OCI-LY3 (cell line): ENCODE data around the gene COA6.
"Not testable (repeated sequence)": the region's sequence is repeated elsewhere in the genome, so short reads cannot be mapped to it uniquely, and the experiment has no call there.

Experiments used
- H2AFZ ChIP-seq: fragments of 200-600, 300-600 bp; shearing (Covaris generic); 2 replicates; pipeline ENCODE4 v1.6.0; 2014; ENCODE audit warnings: antibody characterized with exemption, low read depth, low read length
- H3K27ac ChIP-seq: fragments of 200-600, 300-600 bp; sonication (generic); 2 replicates; pipeline ENCODE4 v1.5.1; 2014; ENCODE audit warnings: mild to moderate bottlenecking, low read length, moderate library complexity, mixed read lengths
- H3K27me3 ChIP-seq: fragments of 200-600, 300-600 bp; sonication (generic); 2 replicates; pipeline ENCODE4 v1.6.1; 2014; ENCODE audit warnings: low read depth, low read length, mixed read lengths
- H3K36me3 ChIP-seq: fragments of 200-600, 300-600 bp; sonication (generic); replicated peaks from 2 replicates; pipeline ENCODE3; 2014; ENCODE audit warnings: low read depth, low read length, mixed read lengths
- H3K4me1 ChIP-seq: fragments of 300-600, 200-600 bp; sonication (generic); 2 replicates; pipeline ENCODE4 v1.6.1; 2014; ENCODE audit warnings: low read length, mixed read lengths
- H3K4me2 ChIP-seq: fragments of 200-600, 300-600 bp; sonication (generic); 2 replicates; pipeline ENCODE4 v1.6.1; 2014; ENCODE audit warnings: low read length, mixed read lengths
- H3K4me3 ChIP-seq: fragments of 300-600, 200-600 bp; sonication (generic); 2 replicates; pipeline ENCODE4 v1.5.1; 2014; ENCODE audit warnings: antibody characterized with exemption, mild to moderate bottlenecking, low read length, moderate library complexity
- H3K79me2 ChIP-seq: fragments of 300-600, 200-600 bp; shearing (Covaris generic); 2 replicates; pipeline ENCODE4 v1.6.1; 2014; ENCODE audit warnings: mild to moderate bottlenecking, low read length, mixed read lengths
- H3K9ac ChIP-seq: fragments of 300-600, 200-600 bp; shearing (Covaris generic); 2 replicates; pipeline ENCODE4 v1.6.0; 2014; ENCODE audit warnings: mild to moderate bottlenecking, low read length, moderate library complexity
- H3K9me3 ChIP-seq: fragments of 200-600, 300-600 bp; shearing (Covaris generic); 2 replicates; pipeline ENCODE4 v1.6.1; 2014; ENCODE audit warnings: low read length, mixed read lengths; ENCODE audit not compliant: insufficient read depth
- H4K20me1 ChIP-seq: fragments of 200-600, 300-600 bp; sonication (generic); 2 replicates; pipeline ENCODE4 v1.6.1; 2016; ENCODE audit warnings: low read length, mixed read lengths; ENCODE audit not compliant: insufficient read depth
- EZH2phosphoT487 ChIP-seq: fragments of 200-600 bp; shearing (Covaris generic); IDR thresholded peaks from 2 replicates; pipeline ENCODE4 v1.6.1; 2018; ENCODE audit warnings: antibody characterized with exemption, mixed run types, low read depth
- TF ChIP-seq, protein P1 (sequence below): fragments of 200-600, 300-600 bp; sonication (generic); IDR thresholded peaks from 2 replicates; pipeline ENCODE4 v1.5.1; 2014; ENCODE audit warnings: antibody characterized with exemption, low read length, low read depth

The COA6 gene

DNA sequence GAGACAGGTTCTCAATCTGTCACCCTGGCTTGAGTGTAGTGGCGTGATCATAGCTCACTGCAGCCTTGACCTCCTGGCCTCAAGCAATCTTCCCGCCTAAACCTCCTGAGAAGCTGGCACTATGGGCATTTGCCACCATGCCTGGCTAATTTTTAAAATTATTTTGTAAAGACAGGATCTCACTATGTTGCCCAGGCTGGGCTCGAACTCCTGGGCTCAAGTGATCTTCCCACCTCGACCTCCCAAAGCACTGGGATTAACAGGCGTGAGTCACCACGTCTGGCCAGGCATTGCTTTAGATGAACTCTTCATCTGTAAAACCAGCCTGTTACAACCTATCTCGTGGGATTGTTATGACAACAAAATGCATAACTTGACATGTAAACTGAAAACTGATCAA lies 2.4 kb downstream of the COA6 start:
- TF ChIP-seq, protein P1, sequence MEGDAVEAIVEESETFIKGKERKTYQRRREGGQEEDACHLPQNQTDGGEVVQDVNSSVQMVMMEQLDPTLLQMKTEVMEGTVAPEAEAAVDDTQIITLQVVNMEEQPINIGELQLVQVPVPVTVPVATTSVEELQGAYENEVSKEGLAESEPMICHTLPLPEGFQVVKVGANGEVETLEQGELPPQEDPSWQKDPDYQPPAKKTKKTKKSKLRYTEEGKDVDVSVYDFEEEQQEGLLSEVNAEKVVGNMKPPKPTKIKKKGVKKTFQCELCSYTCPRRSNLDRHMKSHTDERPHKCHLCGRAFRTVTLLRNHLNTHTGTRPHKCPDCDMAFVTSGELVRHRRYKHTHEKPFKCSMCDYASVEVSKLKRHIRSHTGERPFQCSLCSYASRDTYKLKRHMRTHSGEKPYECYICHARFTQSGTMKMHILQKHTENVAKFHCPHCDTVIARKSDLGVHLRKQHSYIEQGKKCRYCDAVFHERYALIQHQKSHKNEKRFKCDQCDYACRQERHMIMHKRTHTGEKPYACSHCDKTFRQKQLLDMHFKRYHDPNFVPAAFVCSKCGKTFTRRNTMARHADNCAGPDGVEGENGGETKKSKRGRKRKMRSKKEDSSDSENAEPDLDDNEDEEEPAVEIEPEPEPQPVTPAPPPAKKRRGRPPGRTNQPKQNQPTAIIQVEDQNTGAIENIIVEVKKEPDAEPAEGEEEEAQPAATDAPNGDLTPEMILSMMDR = no peak
- TF ChIP-seq EZH2phosphoT487 = no peak
- Histone ChIP-seq H3K4me1 (peaks cover 11% of the 10 kb centered on the region), H3K27ac (no peak overlapping the region), H2AFZ (no peak overlapping the region), H3K79me2 (peaks cover 41% of the 10 kb centered on the region), H3K4me3 (no peak overlapping the region), H3K27me3 (no peaks in the 10 kb centered on the region), H3K9me3 (no peaks in the 10 kb centered on the region), H4K20me1 (no peaks in the 10 kb centered on the region), H3K4me2 (no peak overlapping the region), H3K36me3 (peaks cover 37% of the 10 kb centered on the region), H3K9ac (no peak overlapping the region)

DNA sequence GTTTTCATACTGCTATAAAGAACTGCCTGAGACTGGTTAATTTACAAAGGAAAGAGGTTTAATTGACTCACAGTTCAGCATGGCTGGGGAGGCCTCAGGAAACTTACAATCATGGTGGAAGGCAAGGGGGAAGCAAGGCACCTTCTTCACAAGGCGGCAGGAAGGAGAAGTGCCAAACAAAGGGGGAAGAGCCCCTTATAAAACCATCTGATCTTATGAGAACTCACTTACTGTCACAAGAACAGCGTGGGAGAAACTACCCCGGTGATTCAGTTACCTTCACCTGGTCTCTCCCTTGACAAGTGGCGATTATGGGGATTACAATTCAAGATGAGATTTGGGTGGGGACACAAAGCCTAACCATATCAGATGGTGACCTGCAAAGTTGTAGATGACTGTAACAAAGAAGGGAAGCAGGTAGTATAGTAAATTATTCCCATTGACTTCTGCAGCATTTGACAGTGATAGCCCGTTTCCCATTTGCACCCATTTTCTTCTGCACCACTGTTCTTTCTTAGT lies 6.4 kb downstream of the COA6 start:
- H3K9me3 ChIP-seq, H3K9ac ChIP-seq, H3K4me2 ChIP-seq, H2AFZ ChIP-seq, H4K20me1 ChIP-seq, H3K27ac ChIP-seq, H3K4me3 ChIP-seq, H3K4me1 ChIP-seq, H3K27me3 ChIP-seq: not testable (repeated sequence)
- Histone ChIP-seq H3K79me2 (peaks cover 29% of the 10 kb centered on the region), H3K36me3 (peaks cover 49% of the 10 kb centered on the region)

DNA sequence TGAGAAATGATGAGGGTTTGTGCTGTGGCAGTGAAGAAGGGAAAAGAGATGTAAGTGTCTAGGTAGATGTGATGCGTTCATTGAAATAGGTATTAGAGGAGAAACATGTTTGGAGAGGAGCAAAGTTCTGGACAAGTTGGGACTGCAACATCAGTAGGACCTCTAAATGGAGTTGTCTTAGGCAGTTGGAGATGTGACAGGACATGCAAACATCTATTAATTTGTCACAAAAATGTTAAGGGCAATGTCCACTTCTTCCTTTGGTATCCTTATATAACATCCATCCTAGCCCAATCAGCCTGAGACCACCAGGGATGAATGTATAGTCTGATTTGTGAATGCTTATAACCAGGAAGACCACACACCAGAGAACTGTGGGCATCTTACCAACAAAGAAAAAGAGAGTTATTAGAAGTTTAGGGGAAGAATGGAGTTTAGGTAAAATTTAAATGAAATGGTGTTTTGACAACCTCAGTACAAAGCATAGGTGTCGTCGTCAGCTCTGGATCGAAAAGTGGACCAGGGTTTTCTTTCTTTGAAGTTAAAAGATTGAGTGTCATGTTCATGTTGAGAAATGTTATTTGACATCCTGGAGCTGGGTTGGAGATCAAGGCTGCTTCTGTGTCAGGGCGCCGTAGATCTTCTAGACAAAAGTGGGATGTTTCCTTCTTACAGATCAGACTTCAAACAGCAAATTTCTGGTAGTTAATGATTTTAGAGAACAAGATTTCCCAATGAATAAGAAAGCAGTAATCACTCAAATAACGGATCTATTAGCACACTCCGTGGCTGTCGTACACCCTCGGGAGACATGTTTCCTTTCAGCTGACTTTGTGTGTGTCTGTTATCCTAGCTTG lies 8.7 kb downstream of the COA6 start:
- peaks cover 4% of the 10 kb centered on the region; the same call in 1 of the 2 replicates for H4K20me1 ChIP-seq
- H3K4me1 ChIP-seq = no peaks in the 10 kb centered on the region
- peaks cover 15% of the 10 kb centered on the region for H3K79me2 ChIP-seq
- peaks cover 41% of the 10 kb centered on the region for H3K36me3 ChIP-seq
- TF ChIP-seq, protein P1 = no peak
- TF ChIP-seq EZH2phosphoT487 = no peak
- no peak overlapping the region for H3K27ac ChIP-seq
- H3K4me2 ChIP-seq = no peak overlapping the region
- no peaks in the 10 kb centered on the region for H3K27me3 ChIP-seq
- no peak overlapping the region for H3K4me3 ChIP-seq
- H3K9me3 ChIP-seq = no peaks in the 10 kb centered on the region
- H3K9ac ChIP-seq = no peak overlapping the region
- H2AFZ ChIP-seq = no peak overlapping the region

DNA sequence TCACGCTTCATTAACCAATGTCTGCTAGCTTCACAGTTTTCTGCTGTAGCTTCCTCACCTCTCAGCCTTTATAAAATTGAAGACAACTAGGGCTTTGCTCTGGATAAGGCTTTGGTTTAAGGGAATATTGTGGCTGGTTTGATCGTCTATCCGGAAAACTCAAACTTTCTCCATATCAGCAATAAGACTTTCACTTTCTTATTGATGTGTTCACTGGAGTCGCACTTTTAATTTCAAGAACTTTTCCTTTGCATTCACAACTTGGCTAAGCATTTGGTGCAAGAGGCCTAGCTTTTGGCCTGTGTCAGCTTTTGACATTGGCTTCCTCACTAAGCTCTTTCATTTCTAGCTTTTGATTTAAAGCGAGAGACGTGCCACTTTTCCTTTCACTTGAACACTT lies 12.9 kb downstream of the COA6 start:
- Histone ChIP-seq H3K79me2 (peaks cover 7% of the 10 kb centered on the region; the same call in 1 of the 2 replicates), H3K9ac (no peak overlapping the region), H4K20me1 (peaks cover 4% of the 10 kb centered on the region; the same call in 1 of the 2 replicates), H3K27me3 (no peaks in the 10 kb centered on the region), H3K36me3 (peaks cover 15% of the 10 kb centered on the region), H3K4me3 (no peak overlapping the region), H3K9me3 (no peaks in the 10 kb centered on the region), H3K4me1 (no peaks in the 10 kb centered on the region), H2AFZ (no peak overlapping the region), H3K4me2 (no peak overlapping the region), H3K27ac (no peak overlapping the region)
- TF ChIP-seq, protein P1 = no peak
- TF ChIP-seq EZH2phosphoT487 = no peak
